ENCODE measurements around the gene GABRB3.

DNA sequence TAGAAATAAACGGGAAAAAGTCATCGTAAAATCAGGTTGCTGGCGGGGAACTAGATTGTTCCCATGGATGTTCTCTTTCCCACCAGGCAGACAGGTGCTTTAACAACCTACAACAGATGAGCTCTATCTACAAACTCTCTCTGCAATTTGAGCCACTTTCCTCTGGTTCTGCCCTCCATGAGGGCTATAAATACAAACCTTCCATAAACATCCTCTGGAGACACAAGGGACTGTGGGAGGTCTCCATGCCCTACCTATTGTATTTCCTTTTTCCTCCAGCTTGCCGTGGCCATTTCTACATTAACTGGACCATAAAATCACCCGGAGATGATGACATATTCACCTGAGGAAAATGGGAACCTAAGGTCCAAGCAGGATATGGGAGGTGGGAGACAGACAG, 151.1 kb downstream of the GABRB3 start:
- TF ChIP-seq, protein P1, sequence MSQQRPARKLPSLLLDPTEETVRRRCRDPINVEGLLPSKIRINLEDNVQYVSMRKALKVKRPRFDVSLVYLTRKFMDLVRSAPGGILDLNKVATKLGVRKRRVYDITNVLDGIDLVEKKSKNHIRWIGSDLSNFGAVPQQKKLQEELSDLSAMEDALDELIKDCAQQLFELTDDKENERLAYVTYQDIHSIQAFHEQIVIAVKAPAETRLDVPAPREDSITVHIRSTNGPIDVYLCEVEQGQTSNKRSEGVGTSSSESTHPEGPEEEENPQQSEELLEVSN (IDR thresholded peaks at IDR 0.05; ENCODE audit: borderline replicate concordance, low read depth) = no peak
- TF ChIP-seq HDAC2 (IDR thresholded peaks at IDR 0.05) (no peak), ZC3H11A (IDR thresholded peaks at IDR 0.05) (no peak), POLR2A (IDR thresholded peaks at IDR 0.05; ENCODE audit: low read length) (no peak), ZFP36 (IDR thresholded peaks at IDR 0.05; ENCODE audit: borderline replicate concordance, partially characterized antibody) (no peak), JUNB (IDR thresholded peaks at IDR 0.05) (no peak)
- TF ChIP-seq, protein P2, sequence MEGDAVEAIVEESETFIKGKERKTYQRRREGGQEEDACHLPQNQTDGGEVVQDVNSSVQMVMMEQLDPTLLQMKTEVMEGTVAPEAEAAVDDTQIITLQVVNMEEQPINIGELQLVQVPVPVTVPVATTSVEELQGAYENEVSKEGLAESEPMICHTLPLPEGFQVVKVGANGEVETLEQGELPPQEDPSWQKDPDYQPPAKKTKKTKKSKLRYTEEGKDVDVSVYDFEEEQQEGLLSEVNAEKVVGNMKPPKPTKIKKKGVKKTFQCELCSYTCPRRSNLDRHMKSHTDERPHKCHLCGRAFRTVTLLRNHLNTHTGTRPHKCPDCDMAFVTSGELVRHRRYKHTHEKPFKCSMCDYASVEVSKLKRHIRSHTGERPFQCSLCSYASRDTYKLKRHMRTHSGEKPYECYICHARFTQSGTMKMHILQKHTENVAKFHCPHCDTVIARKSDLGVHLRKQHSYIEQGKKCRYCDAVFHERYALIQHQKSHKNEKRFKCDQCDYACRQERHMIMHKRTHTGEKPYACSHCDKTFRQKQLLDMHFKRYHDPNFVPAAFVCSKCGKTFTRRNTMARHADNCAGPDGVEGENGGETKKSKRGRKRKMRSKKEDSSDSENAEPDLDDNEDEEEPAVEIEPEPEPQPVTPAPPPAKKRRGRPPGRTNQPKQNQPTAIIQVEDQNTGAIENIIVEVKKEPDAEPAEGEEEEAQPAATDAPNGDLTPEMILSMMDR (IDR thresholded peaks at IDR 0.05) = no peak
- TF ChIP-seq, protein P3, sequence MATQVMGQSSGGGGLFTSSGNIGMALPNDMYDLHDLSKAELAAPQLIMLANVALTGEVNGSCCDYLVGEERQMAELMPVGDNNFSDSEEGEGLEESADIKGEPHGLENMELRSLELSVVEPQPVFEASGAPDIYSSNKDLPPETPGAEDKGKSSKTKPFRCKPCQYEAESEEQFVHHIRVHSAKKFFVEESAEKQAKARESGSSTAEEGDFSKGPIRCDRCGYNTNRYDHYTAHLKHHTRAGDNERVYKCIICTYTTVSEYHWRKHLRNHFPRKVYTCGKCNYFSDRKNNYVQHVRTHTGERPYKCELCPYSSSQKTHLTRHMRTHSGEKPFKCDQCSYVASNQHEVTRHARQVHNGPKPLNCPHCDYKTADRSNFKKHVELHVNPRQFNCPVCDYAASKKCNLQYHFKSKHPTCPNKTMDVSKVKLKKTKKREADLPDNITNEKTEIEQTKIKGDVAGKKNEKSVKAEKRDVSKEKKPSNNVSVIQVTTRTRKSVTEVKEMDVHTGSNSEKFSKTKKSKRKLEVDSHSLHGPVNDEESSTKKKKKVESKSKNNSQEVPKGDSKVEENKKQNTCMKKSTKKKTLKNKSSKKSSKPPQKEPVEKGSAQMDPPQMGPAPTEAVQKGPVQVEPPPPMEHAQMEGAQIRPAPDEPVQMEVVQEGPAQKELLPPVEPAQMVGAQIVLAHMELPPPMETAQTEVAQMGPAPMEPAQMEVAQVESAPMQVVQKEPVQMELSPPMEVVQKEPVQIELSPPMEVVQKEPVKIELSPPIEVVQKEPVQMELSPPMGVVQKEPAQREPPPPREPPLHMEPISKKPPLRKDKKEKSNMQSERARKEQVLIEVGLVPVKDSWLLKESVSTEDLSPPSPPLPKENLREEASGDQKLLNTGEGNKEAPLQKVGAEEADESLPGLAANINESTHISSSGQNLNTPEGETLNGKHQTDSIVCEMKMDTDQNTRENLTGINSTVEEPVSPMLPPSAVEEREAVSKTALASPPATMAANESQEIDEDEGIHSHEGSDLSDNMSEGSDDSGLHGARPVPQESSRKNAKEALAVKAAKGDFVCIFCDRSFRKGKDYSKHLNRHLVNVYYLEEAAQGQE (IDR thresholded peaks at IDR 0.05) = no peak
- TF ChIP-seq, protein P4, sequence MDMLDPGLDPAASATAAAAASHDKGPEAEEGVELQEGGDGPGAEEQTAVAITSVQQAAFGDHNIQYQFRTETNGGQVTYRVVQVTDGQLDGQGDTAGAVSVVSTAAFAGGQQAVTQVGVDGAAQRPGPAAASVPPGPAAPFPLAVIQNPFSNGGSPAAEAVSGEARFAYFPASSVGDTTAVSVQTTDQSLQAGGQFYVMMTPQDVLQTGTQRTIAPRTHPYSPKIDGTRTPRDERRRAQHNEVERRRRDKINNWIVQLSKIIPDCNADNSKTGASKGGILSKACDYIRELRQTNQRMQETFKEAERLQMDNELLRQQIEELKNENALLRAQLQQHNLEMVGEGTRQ (IDR thresholded peaks at IDR 0.05) = no peak
- TF ChIP-seq, protein P5, sequence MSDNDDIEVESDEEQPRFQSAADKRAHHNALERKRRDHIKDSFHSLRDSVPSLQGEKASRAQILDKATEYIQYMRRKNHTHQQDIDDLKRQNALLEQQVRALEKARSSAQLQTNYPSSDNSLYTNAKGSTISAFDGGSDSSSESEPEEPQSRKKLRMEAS (IDR thresholded peaks at IDR 0.05) = no peak
